Ishikawa (cell line): ENCODE data around the gene SKI.

Experiments
- CEBPB ChIP-seq: IDR thresholded peaks from 2 replicates; pipeline ENCODE4 v1.6.1; 2012
- CREB1 ChIP-seq: IDR thresholded peaks from 2 replicates; pipeline ENCODE4 v1.6.1; 2012; ENCODE audit warnings: low read depth
- EGR1 ChIP-seq: IDR thresholded peaks from 2 replicates; pipeline ENCODE4 v1.6.1; 2012
- EP300 ChIP-seq: IDR thresholded peaks from 2 replicates; pipeline ENCODE4 v1.6.1; 2012; ENCODE audit warnings: borderline replicate concordance
- FOXM1 ChIP-seq: IDR thresholded peaks from 2 replicates; pipeline ENCODE4 v1.6.1; 2012; ENCODE audit warnings: low read depth, borderline replicate concordance
- MAX ChIP-seq: IDR thresholded peaks from 2 replicates; pipeline ENCODE4 v1.6.1; 2012
- NFIC ChIP-seq: IDR thresholded peaks from 2 replicates; pipeline ENCODE4 v1.6.1; 2012
- RAD21 ChIP-seq: IDR thresholded peaks from 2 replicates; pipeline ENCODE4 v1.6.1; 2012; ENCODE audit warnings: low read depth
- REST ChIP-seq: IDR thresholded peaks from 2 replicates; pipeline ENCODE4 v1.6.1; 2012; ENCODE audit warnings: low read depth, mild to moderate bottlenecking
- TAF1 ChIP-seq: IDR thresholded peaks from 2 replicates; pipeline ENCODE4 v1.6.1; 2012; ENCODE audit warnings: low read depth, mild to moderate bottlenecking
- TCF12 ChIP-seq: IDR thresholded peaks from 2 replicates; pipeline ENCODE4 v1.6.1; 2012; ENCODE audit warnings: low read depth
- TEAD4 ChIP-seq: IDR thresholded peaks from 2 replicates; pipeline ENCODE4 v1.6.1; 2012
- USF1 ChIP-seq: IDR thresholded peaks from 2 replicates; pipeline ENCODE4 v1.6.1; 2012
- YY1 ChIP-seq: IDR thresholded peaks from 2 replicates; pipeline ENCODE4 v1.6.1; 2012; ENCODE audit warnings: low read depth
- ZBTB7A ChIP-seq: IDR thresholded peaks from 2 replicates; pipeline ENCODE4 v1.6.1; 2012; ENCODE audit warnings: low read depth

SKI gene

GRCh38 chr1:2233468-2233867 is 5.3 kb downstream of the SKI start:
- TF ChIP-seq USF1 (no peak), TAF1 (no peak), TCF12 (no peak), FOXM1 (no peak), YY1 (no peak), EP300 (no peak), CREB1 (no peak), TEAD4 (no peak)

GRCh38 chr1:2233997-2234761 is 6.1 kb downstream of the SKI start:
- TF ChIP-seq CEBPB (peak; percentile 85), MAX (no peak)

- TF ChIP-seq FOXM1 (no peak), TAF1 (no peak), MAX (no peak), USF1 (no peak), EGR1 (no peak), ZBTB7A (no peak), RAD21 (no peak)
These were observed 6.6 kb downstream of the SKI start for GRCh38 chr1:2234762-2235113.

GRCh38 chr1:2235300-2235998 is 7.3 kb downstream of the SKI start:
- no peak for TF ChIP-seq USF1
- TF ChIP-seq RAD21: no peak
- TF ChIP-seq NFIC: no peak
- no peak for TF ChIP-seq EGR1
- TF ChIP-seq YY1: no peak
- no peak for TF ChIP-seq EP300
- no peak for TF ChIP-seq ZBTB7A
- TF ChIP-seq REST: no peak

- TF ChIP-seq CREB1: no peak
These were observed 8.9 kb downstream of the SKI start for GRCh38 chr1:2236695-2237677.

- TF ChIP-seq FOXM1 (no peak), USF1 (no peak)
These were observed 9.7 kb downstream of the SKI start for GRCh38 chr1:2237773-2238172.

GRCh38 chr1:2238361-2239012 is 10.4 kb downstream of the SKI start:
- no peak for TF ChIP-seq TCF12
- no peak for TF ChIP-seq NFIC
- no peak for TF ChIP-seq TAF1
- TF ChIP-seq TEAD4: no peak
- TF ChIP-seq MAX: no peak
- TF ChIP-seq CREB1: no peak
- no peak for TF ChIP-seq REST
- no peak for TF ChIP-seq CEBPB
- no peak for TF ChIP-seq EGR1
- no peak for TF ChIP-seq FOXM1
- TF ChIP-seq EP300: no peak
- no peak for TF ChIP-seq ZBTB7A
- no peak for TF ChIP-seq RAD21
